Activated B cell treated with CpG ODN at 0.5 μM for 24 hours (primary cell): ENCODE results near the gene SLC66A2. TPM values are rescaled to one million over a fixed set of nuclear protein-coding genes. Genes with fewer than 3 reads are reported as not detected.

Experiments used
- ATAC-seq: fragments of 200-7000 bp; cut with Tn5 transposase; one replicate; pipeline ENCODE4 v1.10.0; 2021; ENCODE audit warnings: low read depth, mild to moderate bottlenecking, moderate library complexity
- CTCF ChIA-PET: fragments of 350-600 bp; sonication (Branson Sonifier 250); formaldehyde crosslinking; loops from one replicate; lab custom pipeline; 2021; ENCODE audit warnings: antibody characterized with exemption; lab: Charles Lee
- POLR2A ChIA-PET: fragments of 350-600 bp; sonication (Branson Sonifier 250); formaldehyde crosslinking; loops from one replicate; lab custom pipeline; 2021; ENCODE audit warnings: antibody characterized with exemption; lab: Charles Lee
- DNase-seq: peaks from one replicate; pipeline ENCODE4 v3.0.0; 2022
- H3K27ac Mint-ChIP-seq: one replicate; pipeline ENCODE4 v1.8.0; 2020; ENCODE audit warnings: mixed read lengths
- H3K27me3 Mint-ChIP-seq: one replicate; pipeline ENCODE4 v1.8.0; 2021; ENCODE audit warnings: mixed read lengths
- H3K36me3 Mint-ChIP-seq: one replicate; pipeline ENCODE4 v1.8.0; 2021; ENCODE audit warnings: low read depth, mixed read lengths
- H3K4me1 Mint-ChIP-seq: one replicate; pipeline ENCODE4 v1.8.0; 2021; ENCODE audit warnings: mixed read lengths
- H3K4me3 Mint-ChIP-seq: one replicate; pipeline ENCODE4 v1.8.0; 2020; ENCODE audit warnings: mild to moderate bottlenecking, mixed read lengths
- H3K9me3 Mint-ChIP-seq: one replicate; pipeline ENCODE4 v1.8.0; 2020; ENCODE audit warnings: mixed read lengths
- intact Hi-C: fragments of 100-400 bp; cut with micrococcal nuclease; formaldehyde crosslinking; loops from one replicate; pipeline ENCODE4 v1.15.1; 2024
- total RNA-seq: library from RNA; stranded (reverse); gene quantifications from 2 replicates; pipeline ENCODE4 v1.2.3, GENCODE V29; 2022
- TF ChIP-seq, protein P1 (sequence below): fragments of 200-600 bp; IDR thresholded peaks from one replicate; pipeline ENCODE4 v1.8.0; 2022; ENCODE audit warnings: antibody characterized with exemption, mild to moderate bottlenecking

The SLC66A2 gene
- total RNA-seq, 1 donor from 2014 or later: 36.4 TPM

DNA sequence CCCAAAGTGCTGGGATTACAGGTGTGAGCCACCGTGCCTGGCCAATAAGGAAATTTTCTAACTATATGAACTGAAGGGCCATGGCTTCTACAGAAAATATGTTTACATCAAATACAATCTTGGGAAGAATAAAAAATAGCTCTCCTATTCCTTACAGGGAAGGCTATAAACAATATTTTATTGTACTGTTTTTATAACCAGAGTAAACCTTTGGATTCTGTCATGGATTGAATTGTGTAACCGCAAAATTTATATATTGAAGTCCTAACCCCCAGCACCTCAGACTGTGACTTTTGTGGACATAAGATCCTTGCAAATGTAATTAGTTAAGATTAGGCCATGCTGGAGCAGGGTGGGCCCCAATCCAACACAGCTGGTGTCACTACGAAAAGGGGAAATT lies 21.3 kb upstream of the SLC66A2 start:
- H3K4me3 Mint-ChIP-seq: no peak overlapping the region
- H3K36me3 Mint-ChIP-seq: peaks cover 74% of the 10 kb centered on the region
- intact Hi-C loops: no loop called here
- TF ChIP-seq, protein P1, sequence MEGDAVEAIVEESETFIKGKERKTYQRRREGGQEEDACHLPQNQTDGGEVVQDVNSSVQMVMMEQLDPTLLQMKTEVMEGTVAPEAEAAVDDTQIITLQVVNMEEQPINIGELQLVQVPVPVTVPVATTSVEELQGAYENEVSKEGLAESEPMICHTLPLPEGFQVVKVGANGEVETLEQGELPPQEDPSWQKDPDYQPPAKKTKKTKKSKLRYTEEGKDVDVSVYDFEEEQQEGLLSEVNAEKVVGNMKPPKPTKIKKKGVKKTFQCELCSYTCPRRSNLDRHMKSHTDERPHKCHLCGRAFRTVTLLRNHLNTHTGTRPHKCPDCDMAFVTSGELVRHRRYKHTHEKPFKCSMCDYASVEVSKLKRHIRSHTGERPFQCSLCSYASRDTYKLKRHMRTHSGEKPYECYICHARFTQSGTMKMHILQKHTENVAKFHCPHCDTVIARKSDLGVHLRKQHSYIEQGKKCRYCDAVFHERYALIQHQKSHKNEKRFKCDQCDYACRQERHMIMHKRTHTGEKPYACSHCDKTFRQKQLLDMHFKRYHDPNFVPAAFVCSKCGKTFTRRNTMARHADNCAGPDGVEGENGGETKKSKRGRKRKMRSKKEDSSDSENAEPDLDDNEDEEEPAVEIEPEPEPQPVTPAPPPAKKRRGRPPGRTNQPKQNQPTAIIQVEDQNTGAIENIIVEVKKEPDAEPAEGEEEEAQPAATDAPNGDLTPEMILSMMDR: no peak
- CTCF ChIA-PET: no interaction called here
- no peaks in the 10 kb centered on the region for H3K27me3 Mint-ChIP-seq
- H3K27ac Mint-ChIP-seq: no peak overlapping the region
- H3K4me1 Mint-ChIP-seq: peaks cover under 1% of the 10 kb centered on the region
- no peaks in the 10 kb centered on the region for H3K9me3 Mint-ChIP-seq
- DNase-seq (no peak), ATAC-seq (no peak)
- POLR2A ChIA-PET: no interaction called here

DNA sequence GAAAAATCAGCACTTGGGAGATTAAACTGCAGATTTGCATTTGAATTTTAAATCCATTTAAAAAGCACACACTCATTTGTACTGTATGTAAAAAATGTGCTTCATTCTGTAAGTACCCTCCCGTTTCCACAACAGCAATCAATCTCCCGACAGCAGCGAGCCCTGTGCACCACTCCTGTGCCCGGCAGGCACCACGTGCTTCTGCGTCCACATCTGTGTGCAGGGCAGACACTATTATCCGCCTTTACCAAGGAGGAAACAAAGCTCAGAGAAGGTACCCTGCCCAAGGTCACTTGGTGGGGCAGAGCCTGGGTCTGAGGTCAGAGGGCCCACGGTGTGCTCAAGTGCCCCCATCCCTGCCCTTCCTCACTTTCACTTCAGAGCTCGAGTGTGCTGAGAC lies 20.5 kb upstream of the SLC66A2 start:
- H3K27ac Mint-ChIP-seq: no peak overlapping the region
- no peaks in the 10 kb centered on the region for H3K9me3 Mint-ChIP-seq
- H3K4me1 Mint-ChIP-seq: peaks cover 2% of the 10 kb centered on the region
- POLR2A ChIA-PET: no interaction called here
- CTCF ChIA-PET: no interaction called here
- peaks cover 68% of the 10 kb centered on the region for H3K36me3 Mint-ChIP-seq
- TF ChIP-seq, protein P1: no peak
- ATAC-seq: no peak
- no peak overlapping the region for H3K4me3 Mint-ChIP-seq
- no peak for DNase-seq
- H3K27me3 Mint-ChIP-seq: no peaks in the 10 kb centered on the region
- intact Hi-C loops: no loop called here

GRCh38 chr18:79971211-79971952 lies 19.9 kb upstream of the SLC66A2 start:
- Mint-ChIP-seq H3K27ac (no peak overlapping the region), H3K4me1 (peaks cover 2% of the 10 kb centered on the region), H3K4me3 (no peak overlapping the region), H3K36me3 (peaks cover 64% of the 10 kb centered on the region), H3K27me3 (no peaks in the 10 kb centered on the region), H3K9me3 (no peaks in the 10 kb centered on the region)
- no peak for ATAC-seq
- TF ChIP-seq, protein P1: no peak
- intact Hi-C loops: no loop called here
- ChIA-PET POLR2A (no interaction called here), CTCF (no interaction called here)
- no peak for DNase-seq

DNA sequence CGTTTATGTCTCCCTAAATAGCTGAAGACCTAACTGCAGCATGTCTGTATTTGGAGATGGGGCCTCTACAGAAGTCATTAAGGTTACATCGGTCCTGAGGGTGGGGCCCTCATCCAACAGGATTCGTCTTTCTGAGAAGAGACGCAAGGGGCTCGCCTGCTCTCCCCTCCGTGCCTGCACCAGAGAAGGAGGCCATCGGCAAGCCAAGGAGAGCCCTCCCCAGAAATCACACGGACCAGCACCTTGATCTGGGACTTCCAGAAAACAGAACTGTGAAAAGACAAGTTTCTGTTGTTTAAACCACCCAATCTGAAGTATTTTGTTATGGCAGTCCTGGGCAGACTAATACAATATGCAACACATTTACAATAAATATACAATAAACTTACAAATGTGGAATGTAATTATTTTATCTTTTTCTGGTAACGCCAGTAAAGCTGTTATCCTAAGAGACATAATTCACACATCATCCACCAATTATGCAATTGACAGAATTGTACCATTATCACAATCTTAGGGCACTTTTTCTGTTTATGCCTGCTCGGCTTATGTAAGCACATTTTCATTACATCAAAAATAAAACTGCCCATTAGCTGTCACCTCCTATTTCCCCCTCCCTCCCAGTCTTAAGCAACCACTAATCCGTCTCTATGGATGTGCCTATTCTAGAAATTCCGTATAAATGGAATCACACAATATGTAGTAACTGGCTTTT lies 19.1 kb upstream of the SLC66A2 start:
- CTCF ChIA-PET: no interaction called here
- Mint-ChIP-seq H3K4me3 (no peak overlapping the region), H3K27ac (no peak overlapping the region)

More for the DNA sequence above, 19.1 kb upstream of the SLC66A2 start:
- TF ChIP-seq, protein P1: no peak
- POLR2A ChIA-PET: no interaction called here
- DNase-seq (no peak), ATAC-seq (no peak)
- Mint-ChIP-seq H3K4me1 (peaks cover 4% of the 10 kb centered on the region), H3K27me3 (no peaks in the 10 kb centered on the region), H3K36me3 (peaks cover 56% of the 10 kb centered on the region), H3K9me3 (no peaks in the 10 kb centered on the region)
- intact Hi-C loops: no loop called here
